NB4 (cell line): Measurements from ENCODE around the gene ANXA8.

Experiments
- DNase-seq: peaks from one replicate; pipeline ENCODE4 v3.0.0; 2010; ENCODE audit warnings: low read depth
- H3K4me3 ChIP-seq: one replicate; pipeline ENCODE4 v1.5.1; 2011; ENCODE audit warnings: mild to moderate bottlenecking, low read depth, low read length, moderate library complexity
- CTCF ChIP-seq: IDR thresholded peaks from one replicate; pipeline ENCODE4 v1.5.1; 2012; ENCODE audit warnings: low read depth, low read length
- MAX ChIP-seq: IDR thresholded peaks from 2 replicates; pipeline ENCODE4 v1.6.1; 2011; ENCODE audit warnings: low read depth, low read length
- MYC ChIP-seq: IDR thresholded peaks from 2 replicates; pipeline ENCODE4 v1.6.1; 2011; ENCODE audit warnings: low read depth, low read length
- POLR2A ChIP-seq: IDR thresholded peaks from 2 replicates; pipeline ENCODE4 v1.6.1; 2011; ENCODE audit warnings: mild to moderate bottlenecking; ENCODE audit not compliant: insufficient read length; ENCODE audit errors: extremely low read depth

ANXA8 gene

GRCh38 chr10:47421057-47421952 lies 62.6 kb downstream of the ANXA8 start:
- H3K4me3 ChIP-seq = no peak overlapping the region
- no peak for DNase-seq
- no peak for TF ChIP-seq MYC

- H3K4me3 ChIP-seq = no peak overlapping the region
- TF ChIP-seq MYC (no peak), POLR2A (no peak)
- no peak for DNase-seq
Observed at GRCh38 chr10:47420305-47421056, 63.4 kb downstream of the ANXA8 start.

GRCh38 chr10:47419421-47419820 lies 64.5 kb downstream of the ANXA8 start:
- TF ChIP-seq POLR2A (no peak), MAX (no peak), MYC (no peak), CTCF (no peak)
- DNase-seq = no peak
- no peak overlapping the region for H3K4me3 ChIP-seq

- TF ChIP-seq MAX (no peak), CTCF (no peak), POLR2A (no peak), MYC (no peak)
- no peak for DNase-seq
- H3K4me3 ChIP-seq = no peak overlapping the region
Observed at GRCh38 chr10:47418966-47419365, 64.9 kb downstream of the ANXA8 start.

GRCh38 chr10:47418321-47418720 lies 65.6 kb downstream of the ANXA8 start:
- H3K4me3 ChIP-seq = no peak overlapping the region
- TF ChIP-seq MYC = no peak
- TF ChIP-seq CTCF = no peak
- no peak for DNase-seq
